GM13976 (cell line): ENCODE results near the gene FOXK2.

Experiments used
- DNase-seq: peaks from one replicate; pipeline ENCODE4 v3.0.0; 2012; ENCODE audit warnings: low spot score
- CTCF ChIP-seq: IDR thresholded peaks from 2 replicates; pipeline ENCODE4 v1.5.1; 2012; ENCODE audit warnings: borderline replicate concordance, mild to moderate bottlenecking; ENCODE audit not compliant: insufficient read depth; ENCODE audit errors: extremely low read depth, missing control alignments, control extremely low read depth
- in situ Hi-C: fragments of 300-500 bp; cut with MboI; formaldehyde crosslinking; loops from one replicate; pipeline ENCODE4 v1.12.0; 2022; ENCODE audit warnings: low sequenced_read_pairs, mixed read lengths, inconsistent platforms; ENCODE audit not compliant: unreplicated experiment

The FOXK2 gene

GRCh38 chr17:82595893-82596292 lies 76.4 kb downstream of the FOXK2 start:
- TF ChIP-seq CTCF = no peak
- no peak for DNase-seq
- in situ Hi-C loops = no loop called here

- DNase-seq = no peak
- in situ Hi-C loops = no loop called here
- TF ChIP-seq CTCF = no peak
Observed at GRCh38 chr17:82596296-82596695, 76.8 kb downstream of the FOXK2 start.

- TF ChIP-seq CTCF = no peak
- DNase-seq = no peak
- in situ Hi-C loops = no loop called here
Observed at GRCh38 chr17:82596837-82597672, 77.5 kb downstream of the FOXK2 start.

GRCh38 chr17:82598256-82599119 lies 79.0 kb downstream of the FOXK2 start:
- in situ Hi-C loops = no loop called here
- TF ChIP-seq CTCF = no peak
- no peak for DNase-seq

- in situ Hi-C loops = no loop called here
- TF ChIP-seq CTCF = no peak
- DNase-seq = peak; percentile 66
Observed at GRCh38 chr17:82599674-82600661, 80.4 kb downstream of the FOXK2 start.

- DNase-seq = no peak
- no peak for TF ChIP-seq CTCF
- in situ Hi-C loops = no loop called here
Observed at GRCh38 chr17:82600731-82601446, 81.4 kb downstream of the FOXK2 start.
